Caco-2 (cell line): ENCODE measurements around the gene DAB2IP. TPM values are rescaled to one million over a fixed set of nuclear protein-coding genes. Genes with fewer than 3 reads are reported as not detected.

Source experiments
- BruUV-seq: library from RNA; stranded (reverse); fragments of 400-500 nt; replicated peaks from 2 replicates; lab custom pipeline; 2021; lab: Mats Ljungman, UMichigan
- CTCF ChIA-PET: fragments of 300-600 bp; sonication (Branson Sonifier 250); formaldehyde crosslinking; loops from one replicate; lab custom pipeline; 2022; ENCODE audit warnings: antibody characterized with exemption; lab: Charles Lee
- POLR2A ChIA-PET: fragments of 300-600 bp; sonication (Branson Sonifier 250); formaldehyde crosslinking; loops from one replicate; lab custom pipeline; 2022; ENCODE audit warnings: antibody characterized with exemption; lab: Charles Lee
- DNase-seq, 2 experiments: peaks; one replicate each; pipeline versions ENCODE4 v3.0.0 to v3.0.0-alpha.2; 2020 to 2022
- H3K27me3 ChIP-seq: replicated peaks from 2 replicates; pipeline ENCODE4 v1.6.0; 2011; ENCODE audit warnings: low read length; ENCODE audit not compliant: control insufficient read depth, insufficient read depth
- H3K36me3 ChIP-seq: 2 replicates; pipeline ENCODE4 v1.5.1; 2011; ENCODE audit warnings: low read length; ENCODE audit not compliant: control insufficient read depth, insufficient read depth
- H3K4me1 ChIP-seq: fragments of 250-450 bp; sonication (Bioruptor Pico); 2 replicates; pipeline ENCODE4 v1.5.1; 2020; ENCODE audit warnings: mild to moderate bottlenecking
- H3K4me3 ChIP-seq: 2 replicates; pipeline ENCODE4 v1.5.1; 2011; ENCODE audit warnings: low read depth, mild to moderate bottlenecking, control low read depth, low read length
- H3K9me3 ChIP-seq: fragments of 250-450 bp; sonication (Bioruptor Pico); 2 replicates; pipeline ENCODE4 v1.5.1; 2020; ENCODE audit warnings: mild to moderate bottlenecking, moderate library complexity
- H3K27ac Mint-ChIP-seq: one replicate; pipeline ENCODE4 v1.8.0; 2022; ENCODE audit warnings: mixed read lengths; ENCODE audit not compliant: unreplicated experiment
- H3K27me3 Mint-ChIP-seq: one replicate; pipeline ENCODE4 v1.8.0; 2022; ENCODE audit warnings: mixed read lengths; ENCODE audit not compliant: insufficient read depth, unreplicated experiment
- H3K36me3 Mint-ChIP-seq: one replicate; pipeline ENCODE4 v1.8.0; 2022; ENCODE audit warnings: mild to moderate bottlenecking, mixed read lengths; ENCODE audit not compliant: insufficient read depth, unreplicated experiment
- H3K4me1 Mint-ChIP-seq: one replicate; pipeline ENCODE4 v1.8.0; 2022; ENCODE audit warnings: low read depth, mixed read lengths; ENCODE audit not compliant: unreplicated experiment
- H3K4me3 Mint-ChIP-seq: one replicate; pipeline ENCODE4 v1.8.0; 2022; ENCODE audit warnings: mild to moderate bottlenecking, moderate library complexity, mixed read lengths; ENCODE audit not compliant: unreplicated experiment
- H3K9me3 Mint-ChIP-seq: one replicate; pipeline ENCODE4 v1.8.0; 2022; ENCODE audit warnings: mixed read lengths; ENCODE audit not compliant: unreplicated experiment
- CTCF ChIP-seq, 2 experiments: fragments of 200-600 bp in 1 of 2; IDR thresholded peaks; 1 replicate in 1 of 2; 2 replicates in 1 of 2; pipeline versions ENCODE4 v1.5.1 to v1.8.0; 2011 to 2022; ENCODE audit warnings: antibody characterized with exemption in 1 of 2, control low read depth in 1 of 2, inconsistent platforms in 1 of 2, low read depth in 1 of 2, low read length in 1 of 2, mild to moderate bottlenecking in 1 of 2, moderate library complexity in 1 of 2; ENCODE audit not compliant: insufficient read depth in 1 of 2, severe bottlenecking in 1 of 2, unreplicated experiment in 1 of 2
- intact Hi-C: fragments of 100-400 bp; cut with micrococcal nuclease; formaldehyde crosslinking; loops from one replicate; pipeline ENCODE4 v1.10.0; 2022; ENCODE audit not compliant: unreplicated experiment
- total RNA-seq: library from RNA; stranded (reverse); gene quantifications from 2 replicates; pipeline ENCODE4 v1.2.3, GENCODE V29; 2022

The DAB2IP gene
- total RNA-seq, 1 experiment from 2014 or later = 26.0 TPM

DNA sequence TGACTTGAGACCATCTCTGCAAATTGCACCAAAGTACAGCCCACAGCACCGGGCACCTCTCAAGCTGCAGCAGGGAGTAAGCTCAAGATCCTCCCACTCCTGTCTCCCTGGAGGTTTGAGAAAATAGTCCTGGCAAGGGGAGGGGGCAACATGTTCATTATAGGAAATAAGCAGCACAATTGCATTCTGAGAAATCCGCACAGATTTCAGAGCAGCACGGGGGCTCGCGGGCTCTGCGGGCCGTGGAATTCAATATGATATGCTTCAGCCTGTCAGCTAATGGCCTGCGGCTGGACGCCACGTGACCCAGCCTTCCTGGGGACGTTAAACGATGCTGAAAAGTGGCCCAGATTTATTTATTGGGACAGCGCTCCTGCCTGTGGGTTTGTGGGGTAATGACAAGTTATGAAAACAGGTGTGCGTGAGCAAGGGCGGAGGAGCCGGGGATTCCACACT lies 156.4 kb downstream of the DAB2IP start:
- Mint-ChIP-seq H3K4me1 (no peaks in the 10 kb centered on the region), H3K36me3 (no peaks in the 10 kb centered on the region), H3K27me3 (peaks cover 3% of the 10 kb centered on the region), H3K27ac (no peak overlapping the region), H3K4me3 (no peak overlapping the region), H3K9me3 (no peaks in the 10 kb centered on the region)
- BruUV-seq = no TSS peak
- CTCF ChIA-PET = no interaction called here
- Histone ChIP-seq H3K4me3 (no peak overlapping the region), H3K27me3 (no peaks in the 10 kb centered on the region; the same call in 1 of the 2 replicates), H3K36me3 (no peaks in the 10 kb centered on the region), H3K9me3 (no peaks in the 10 kb centered on the region), H3K4me1 (no peaks in the 10 kb centered on the region)
- no peak for DNase-seq
- TF ChIP-seq CTCF (IDR thresholded peaks at IDR 0.05; ENCODE audit: insufficient read depth in 1 of 2, low read depth in 1 of 2, low read length in 1 of 2, severe bottlenecking in 1 of 2, unreplicated experiment in 1 of 2) = no peak
- intact Hi-C loops = no loop called here
- POLR2A ChIA-PET = no interaction called here

GRCh38 chr9:121808781-121809180 lies 157.3 kb downstream of the DAB2IP start:
- H3K27me3 ChIP-seq = no peaks in the 10 kb centered on the region
- no peaks in the 10 kb centered on the region for H3K9me3 ChIP-seq
- BruUV-seq = no TSS peak
- no peak for DNase-seq
- no peak overlapping the region for H3K4me3 ChIP-seq
- Mint-ChIP-seq H3K4me1 (no peaks in the 10 kb centered on the region), H3K36me3 (no peaks in the 10 kb centered on the region), H3K4me3 (no peak overlapping the region), H3K9me3 (no peaks in the 10 kb centered on the region), H3K27me3 (no peaks in the 10 kb centered on the region), H3K27ac (no peak overlapping the region)
- no peak for TF ChIP-seq CTCF (IDR thresholded peaks at IDR 0.05; ENCODE audit: insufficient read depth in 1 of 2, low read depth in 1 of 2, low read length in 1 of 2, severe bottlenecking in 1 of 2, unreplicated experiment in 1 of 2)
- ChIA-PET CTCF (no interaction called here), POLR2A (no interaction called here)
- intact Hi-C loops = no loop called here
- H3K4me1 ChIP-seq = no peaks in the 10 kb centered on the region
- H3K36me3 ChIP-seq = no peaks in the 10 kb centered on the region

- no TSS peak for BruUV-seq
- no peak overlapping the region for H3K27ac Mint-ChIP-seq
- POLR2A ChIA-PET = no interaction called here
Observed at GRCh38 chr9:121809356-121810050, 158.1 kb downstream of the DAB2IP start.

More at GRCh38 chr9:121809356-121810050, 158.1 kb downstream of the DAB2IP start:
- CTCF ChIA-PET = no interaction called here
- Histone ChIP-seq H3K4me1 (peaks cover 1% of the 10 kb centered on the region; the same call in 1 of the 2 replicates), H3K36me3 (no peaks in the 10 kb centered on the region), H3K4me3 (no peak overlapping the region), H3K27me3 (no peaks in the 10 kb centered on the region), H3K9me3 (no peaks in the 10 kb centered on the region)
- Mint-ChIP-seq H3K9me3 (no peaks in the 10 kb centered on the region), H3K36me3 (no peaks in the 10 kb centered on the region), H3K27me3 (no peaks in the 10 kb centered on the region), H3K4me1 (no peaks in the 10 kb centered on the region), H3K4me3 (no peak overlapping the region)
- TF ChIP-seq CTCF (IDR thresholded peaks at IDR 0.05; ENCODE audit: insufficient read depth in 1 of 2, low read depth in 1 of 2, low read length in 1 of 2, severe bottlenecking in 1 of 2, unreplicated experiment in 1 of 2) = no peak
- intact Hi-C loops = no loop called here
- DNase-seq = no peak
